HG03097 (cell line): Measurements from ENCODE around the gene PPP3CA.
A peak's percentile ranks its signal among the peaks of the same experiment; 100 is the strongest.
"Not testable (repeated sequence)": the region's sequence is repeated elsewhere in the genome, so short reads cannot be mapped to it uniquely, and the experiment has no call there.

Experiments used
- ATAC-seq: cut with Tn5 transposase; IDR thresholded peaks from one replicate; pipeline ENCODE4 v1.9.1; 2021; ENCODE audit not compliant: unreplicated experiment, low FRiP score

PPP3CA gene

DNA sequence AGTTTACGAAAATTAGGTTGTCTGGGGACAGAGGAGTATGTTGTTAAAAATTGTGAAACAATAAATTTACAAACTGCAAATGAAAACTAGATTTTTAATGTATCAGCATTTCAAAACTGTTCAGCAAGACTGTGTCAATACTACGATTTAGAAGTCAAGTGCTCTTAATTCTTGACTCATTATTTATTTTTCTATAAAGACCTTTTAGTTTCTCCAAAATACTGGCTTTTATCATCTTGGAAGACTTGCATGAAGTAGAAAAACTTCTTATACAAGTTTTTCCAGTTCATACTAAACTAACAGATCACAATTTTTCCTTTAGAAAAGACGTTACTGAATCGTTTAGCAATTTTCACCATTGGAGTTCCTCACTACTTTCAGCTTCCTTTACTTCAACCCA, 231.4 kb downstream of the PPP3CA start:
- ATAC-seq, result no peak

DNA sequence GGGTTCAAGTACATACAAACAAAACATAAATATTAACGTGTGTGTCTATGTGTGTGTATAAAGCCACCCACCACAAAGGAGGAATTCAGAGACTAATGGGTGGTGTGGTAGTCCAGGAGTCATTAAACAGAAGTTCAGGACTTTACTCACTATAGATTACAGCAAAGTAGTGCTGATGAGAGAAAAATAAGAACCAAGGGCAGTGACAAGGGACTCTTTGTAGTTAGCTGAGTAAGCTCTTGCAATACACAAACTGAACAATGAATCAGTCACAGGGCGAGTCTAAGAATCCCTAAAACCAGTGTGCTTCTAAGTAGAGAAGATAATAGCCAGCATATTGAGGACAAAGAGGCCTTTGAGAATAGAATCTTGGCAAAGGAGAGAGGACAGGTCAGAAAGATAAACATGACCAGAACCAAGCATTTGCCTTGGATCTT, 232.4 kb downstream of the PPP3CA start:
- ATAC-seq, result no peak

DNA sequence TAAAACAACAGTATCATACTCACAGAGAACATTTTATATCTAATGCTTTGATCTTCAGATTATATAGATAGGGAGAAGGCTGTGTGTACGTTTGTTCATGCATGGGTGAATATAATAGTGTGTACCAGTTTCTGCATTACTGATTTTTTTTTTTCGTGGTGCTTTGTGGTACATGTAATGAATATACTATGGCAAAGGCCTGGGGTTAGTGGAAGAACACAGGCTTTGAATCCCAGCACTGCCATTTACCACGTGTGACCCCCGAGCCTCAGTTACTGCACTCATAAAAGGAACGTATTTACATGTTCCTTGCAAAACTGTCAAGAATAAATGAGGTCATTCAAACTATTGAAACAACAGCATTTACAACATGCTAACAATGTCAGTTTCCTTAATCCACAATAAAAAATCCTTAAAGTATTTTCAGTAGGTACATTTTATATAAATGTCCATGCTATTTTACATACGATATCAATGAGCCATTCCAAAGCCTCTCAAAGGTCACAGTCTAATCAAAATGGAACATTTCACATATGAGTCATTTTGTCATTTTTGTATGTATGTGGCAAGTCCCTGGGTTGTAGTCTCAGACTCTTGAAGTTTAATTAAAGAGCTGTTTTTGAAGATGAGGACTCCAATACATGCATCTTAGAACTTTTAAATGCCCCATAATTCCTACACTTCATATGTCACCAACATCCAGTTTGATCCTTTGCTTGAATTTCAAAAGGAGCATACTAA, 242.8 kb downstream of the PPP3CA start:
- ATAC-seq, result no peak

DNA sequence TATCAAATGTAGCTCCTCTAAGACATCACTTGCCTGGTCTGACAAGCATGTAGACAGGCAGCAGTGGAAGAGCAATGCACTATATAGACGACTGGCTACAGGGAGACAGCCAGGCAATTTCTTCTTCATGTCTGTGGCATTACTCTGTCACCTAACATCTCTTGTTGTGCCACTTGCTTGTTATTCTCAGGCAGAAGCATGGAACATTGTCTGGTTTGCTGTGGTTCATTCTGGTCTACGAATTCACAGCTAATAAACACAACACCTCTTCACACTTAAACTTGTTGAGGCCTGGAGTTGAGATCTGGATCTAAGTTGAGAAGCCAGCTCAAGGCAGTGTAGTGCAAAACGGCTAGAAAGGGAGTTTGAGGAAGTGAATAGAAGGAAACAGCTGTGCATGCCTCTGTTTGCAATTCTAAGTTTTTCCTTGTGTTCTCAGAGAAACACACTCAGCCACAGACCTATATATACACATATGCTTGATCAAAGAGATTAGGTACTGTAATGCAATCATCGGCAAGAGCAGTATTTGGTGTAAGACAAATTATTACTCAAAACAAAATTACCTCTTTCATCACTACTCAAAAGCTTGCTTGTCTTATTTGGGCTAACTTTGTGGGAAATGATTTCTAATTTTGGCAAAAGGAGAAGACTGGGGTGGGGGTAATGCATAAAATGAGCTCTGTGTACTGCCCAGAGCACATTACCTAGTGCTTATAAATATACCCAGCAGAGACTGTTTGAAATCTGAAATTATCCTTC, 243.8 kb downstream of the PPP3CA start:
- ATAC-seq, result peak; percentile 78

DNA sequence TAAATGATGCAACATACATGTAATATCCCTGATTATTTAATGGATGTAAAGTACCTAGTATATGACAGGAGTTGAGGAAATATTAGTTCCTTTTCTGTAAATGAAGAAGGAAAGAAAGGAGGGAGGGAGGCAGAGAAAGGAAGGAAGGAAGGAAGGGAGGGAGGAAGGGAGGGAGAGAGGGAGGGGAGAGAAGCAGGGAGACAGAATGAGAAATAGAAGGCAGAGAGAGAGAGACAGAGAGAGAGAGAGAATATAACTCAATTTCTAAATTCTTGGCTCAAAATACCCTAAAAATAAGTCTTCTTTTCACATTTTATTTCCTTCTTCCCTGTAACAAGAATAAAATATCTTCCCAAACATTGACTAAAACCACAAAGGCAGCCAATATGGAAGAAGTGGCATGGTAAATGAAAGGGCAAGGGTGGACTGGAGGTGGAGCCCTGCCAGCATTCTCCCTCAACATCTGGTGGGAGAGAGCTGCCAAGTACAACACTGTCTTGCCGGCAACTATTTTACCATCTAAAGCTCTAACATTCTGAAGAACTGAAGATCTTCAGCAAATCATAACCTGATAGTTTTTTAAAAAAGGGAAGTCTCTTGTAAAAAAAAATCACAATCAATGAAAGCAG, 245.1 kb downstream of the PPP3CA start:
- ATAC-seq, result no peak

DNA sequence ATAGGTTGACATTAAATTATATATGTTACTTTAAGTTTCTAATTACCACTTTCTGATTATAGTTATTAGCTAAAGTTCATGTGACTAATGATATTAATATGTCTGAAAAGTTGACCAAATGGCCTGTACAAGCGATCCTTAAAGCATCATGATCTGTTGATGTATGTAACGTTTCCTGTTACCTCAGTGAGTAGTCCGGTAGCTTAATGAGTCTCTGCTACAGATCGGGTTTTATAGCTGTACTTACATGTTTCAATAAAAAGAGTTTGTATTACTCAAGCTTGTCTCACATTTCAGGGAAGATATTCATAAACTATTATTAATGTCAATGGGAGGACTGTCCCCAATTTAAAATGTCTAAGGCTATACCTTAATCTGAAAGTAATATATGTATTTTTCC, 246.3 kb downstream of the PPP3CA start:
- ATAC-seq, result no peak

DNA sequence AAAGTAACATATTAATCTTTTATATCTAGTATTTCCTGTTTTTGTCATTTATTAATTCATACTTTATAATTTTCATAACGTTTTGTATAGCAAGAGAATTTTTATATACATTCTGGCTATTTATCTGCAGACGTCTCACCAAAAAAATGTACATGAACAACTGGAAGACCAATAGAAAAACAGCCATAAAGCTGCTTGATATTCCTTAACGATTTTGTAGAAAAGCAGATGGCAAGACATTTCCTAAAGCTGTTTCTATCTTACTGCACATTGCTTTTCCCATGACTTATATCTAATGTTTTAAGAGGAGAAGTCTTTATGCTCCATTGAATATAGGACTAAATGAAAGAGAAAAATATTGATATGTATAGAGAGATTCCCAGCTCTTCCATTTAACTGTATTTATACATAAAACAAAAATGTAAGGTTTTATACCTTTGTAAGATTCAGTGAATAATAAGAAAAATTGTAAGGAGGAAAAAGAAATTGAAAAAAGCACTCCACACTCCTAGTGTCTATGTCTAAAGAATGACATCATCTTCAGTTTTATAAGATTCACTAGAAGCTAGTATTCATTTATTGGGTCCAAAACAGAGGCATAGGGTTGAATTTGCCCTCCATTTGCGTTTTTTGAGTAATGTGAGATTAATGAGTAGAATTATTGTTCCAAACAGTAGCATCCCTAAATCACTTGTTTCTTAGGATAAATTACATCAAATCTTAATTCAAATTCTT, 248.5 kb downstream of the PPP3CA start:
- ATAC-seq, result no peak

DNA sequence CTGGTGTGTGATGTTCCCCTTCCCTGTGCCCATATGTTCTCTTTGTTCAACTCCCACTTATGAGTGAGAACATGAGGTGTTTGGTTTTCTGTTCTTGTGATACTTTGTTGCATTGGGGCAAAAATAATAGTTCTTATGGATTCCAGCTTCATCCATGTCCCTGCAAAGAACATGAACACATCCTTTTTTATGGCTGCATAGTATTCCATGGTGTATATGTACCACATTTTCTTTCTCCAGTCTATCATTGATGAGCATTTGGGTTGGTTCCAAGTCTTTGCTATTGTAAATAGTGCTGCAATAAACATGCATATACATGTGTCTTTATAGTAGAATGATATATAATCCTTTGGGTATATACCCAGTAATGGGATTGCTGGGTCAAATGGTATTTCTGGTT, 254.7 kb downstream of the PPP3CA start:
- ATAC-seq, result not testable (repeated sequence)

DNA sequence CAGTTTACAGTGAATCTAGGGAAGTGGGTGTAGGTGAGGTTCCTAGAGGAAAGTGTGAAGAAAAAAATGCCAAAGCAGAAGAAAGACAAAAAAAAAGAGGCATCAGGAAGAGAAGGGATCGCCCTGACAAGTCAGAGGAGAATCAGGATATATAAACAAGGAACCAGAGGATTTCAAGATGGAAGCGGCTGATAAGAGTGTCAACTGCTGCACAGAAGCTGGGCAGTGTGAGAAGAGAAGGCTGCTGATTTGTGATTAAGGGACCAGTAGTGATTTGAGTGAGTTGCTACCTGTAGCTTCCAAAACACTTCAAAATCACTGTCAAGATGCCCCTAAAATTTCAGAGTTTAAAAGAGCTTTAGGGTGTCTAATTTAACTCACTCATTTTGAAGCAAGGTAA, 258.2 kb downstream of the PPP3CA start:
- ATAC-seq, result no peak

DNA sequence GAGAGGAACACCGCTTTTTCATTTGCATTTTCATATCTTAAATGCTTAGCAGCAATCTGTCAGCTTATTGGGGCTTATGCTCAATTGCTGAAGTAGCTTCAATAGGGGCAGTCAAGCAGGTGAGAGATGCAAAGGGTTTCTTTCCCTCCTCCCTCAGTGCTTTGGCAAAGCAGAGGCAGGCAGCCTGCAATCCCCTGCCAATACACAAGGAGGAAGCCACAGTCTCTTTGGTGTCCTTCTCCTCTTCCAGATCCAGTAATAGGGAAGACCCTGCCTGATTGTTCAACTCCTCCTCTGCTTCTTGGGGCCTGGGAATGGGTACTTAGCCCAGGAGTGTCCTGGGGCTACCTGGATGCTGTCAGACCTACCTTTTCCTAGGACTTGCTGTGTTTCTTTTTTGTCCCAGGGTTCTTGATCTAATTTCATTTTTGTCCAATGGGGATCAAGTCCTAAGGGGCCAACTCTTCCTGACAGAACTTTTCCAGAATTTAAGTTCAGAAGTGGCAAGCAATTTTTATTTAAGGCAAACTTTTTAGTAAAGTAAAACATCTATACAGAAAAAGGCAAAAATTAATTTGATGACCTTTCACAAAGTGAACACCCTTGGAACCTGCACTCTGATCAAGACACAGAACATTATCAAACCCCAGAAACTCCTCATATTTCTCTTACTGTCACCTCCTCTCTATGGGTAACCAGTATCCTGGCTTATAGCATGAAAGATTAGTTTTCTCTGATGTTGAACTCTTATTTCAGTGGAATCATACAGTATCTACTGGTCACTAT, 260.3 kb downstream of the PPP3CA start:
- ATAC-seq, result no peak

DNA sequence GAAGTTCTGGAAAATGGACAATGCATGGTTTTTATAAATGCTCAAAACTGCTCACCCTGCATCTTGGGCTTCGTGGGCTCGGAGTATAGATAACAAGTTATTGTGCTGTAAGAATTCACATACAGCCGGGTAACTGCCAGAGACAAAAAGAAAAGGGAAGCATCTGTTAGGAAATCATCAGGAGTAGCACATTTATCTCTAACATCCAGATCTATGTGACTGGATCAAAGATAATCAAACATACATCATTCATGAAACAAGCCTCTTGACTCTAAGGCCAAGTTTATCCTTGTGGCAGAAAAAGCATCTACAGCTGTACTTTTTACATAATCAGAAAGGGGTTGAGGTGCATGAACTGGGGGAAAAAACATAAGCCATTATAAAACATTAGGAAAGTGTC, 264.2 kb downstream of the PPP3CA start:
- no peak for ATAC-seq

DNA sequence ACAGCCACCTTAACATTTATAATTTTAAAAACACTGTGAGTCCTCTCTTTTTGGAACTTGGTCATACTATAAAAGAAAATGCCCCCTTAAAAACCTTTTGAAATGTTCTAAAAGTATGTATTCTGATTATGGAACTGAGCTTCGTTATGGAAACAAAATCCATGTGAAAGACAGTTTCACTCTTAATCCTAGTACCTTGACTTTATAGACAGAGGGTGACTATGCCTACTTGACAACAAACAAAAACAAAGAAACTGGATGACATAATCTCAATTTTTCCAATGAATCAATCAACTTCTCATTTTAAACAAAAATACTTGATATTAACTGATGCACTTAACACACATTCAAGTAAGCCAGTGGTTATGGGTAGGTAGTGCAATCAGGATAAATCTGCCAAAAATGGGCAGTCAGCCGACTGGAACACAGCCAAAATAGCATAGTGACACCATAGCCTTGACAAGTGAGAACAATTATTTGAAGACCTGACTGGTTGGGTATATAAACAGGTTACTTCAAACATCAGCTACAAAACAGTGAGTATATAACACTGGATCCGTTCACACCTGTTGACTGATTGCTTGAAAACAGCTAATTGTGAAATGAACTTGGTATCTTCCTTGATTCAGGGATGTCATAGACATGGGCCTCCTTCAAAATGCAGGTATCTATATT, 265.5 kb downstream of the PPP3CA start:
- ATAC-seq, result no peak

DNA sequence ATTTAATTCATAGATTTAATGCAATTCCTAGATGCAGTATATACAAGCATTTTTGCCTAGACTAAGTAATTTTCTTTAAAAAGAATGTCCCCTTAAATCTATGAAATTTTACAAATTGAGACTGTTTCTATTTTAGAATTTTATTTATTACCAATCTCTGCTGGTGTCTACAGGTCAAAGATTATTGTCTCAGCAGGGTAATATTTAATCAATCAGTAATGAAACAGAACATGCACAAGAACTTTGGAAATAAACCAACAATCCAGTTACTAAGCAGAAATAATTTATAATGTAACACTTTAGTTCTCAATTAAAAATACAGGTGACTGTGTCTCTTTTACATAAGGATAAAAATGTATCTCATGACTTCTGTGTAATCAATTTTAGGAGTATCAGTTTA, 266.2 kb downstream of the PPP3CA start:
- no peak for ATAC-seq

DNA sequence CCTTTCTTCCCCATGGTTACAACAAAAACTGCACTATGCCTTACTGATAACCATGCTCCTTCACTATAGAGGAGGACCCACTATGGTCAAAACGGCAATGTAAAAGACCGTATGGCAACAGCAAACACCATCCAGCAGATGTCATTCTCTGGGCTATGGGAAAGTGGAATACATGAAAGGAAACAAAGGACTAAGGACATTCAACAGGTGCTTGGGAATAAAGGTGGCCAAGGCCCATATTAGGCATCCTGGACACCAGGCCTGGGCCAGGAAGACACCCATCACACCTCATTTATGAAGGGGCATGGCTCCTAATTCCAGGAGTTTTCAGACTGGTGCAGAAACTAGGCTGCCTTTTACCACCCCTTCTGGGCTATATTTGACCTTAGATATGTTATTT, 268.4 kb downstream of the PPP3CA start:
- ATAC-seq, result no peak

DNA sequence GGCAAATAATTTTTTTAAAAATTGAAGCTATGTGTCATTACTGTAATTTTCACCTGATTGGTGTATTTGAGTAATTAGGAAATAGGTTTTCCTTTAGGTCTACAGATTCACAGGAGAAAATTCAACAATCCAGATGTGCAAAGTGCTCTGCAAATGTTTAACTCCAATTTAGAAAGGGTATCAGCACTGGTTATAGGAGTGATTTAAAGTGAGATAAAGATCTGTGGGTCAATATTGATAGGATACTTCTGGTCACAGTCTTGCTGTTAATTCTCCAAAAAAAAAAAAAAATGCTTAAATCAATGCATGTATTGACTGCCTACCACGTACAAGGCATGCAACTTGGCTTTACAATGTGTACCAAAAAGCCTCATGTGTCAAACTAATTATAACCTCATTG, 271.3 kb downstream of the PPP3CA start:
- ATAC-seq, result no peak

DNA sequence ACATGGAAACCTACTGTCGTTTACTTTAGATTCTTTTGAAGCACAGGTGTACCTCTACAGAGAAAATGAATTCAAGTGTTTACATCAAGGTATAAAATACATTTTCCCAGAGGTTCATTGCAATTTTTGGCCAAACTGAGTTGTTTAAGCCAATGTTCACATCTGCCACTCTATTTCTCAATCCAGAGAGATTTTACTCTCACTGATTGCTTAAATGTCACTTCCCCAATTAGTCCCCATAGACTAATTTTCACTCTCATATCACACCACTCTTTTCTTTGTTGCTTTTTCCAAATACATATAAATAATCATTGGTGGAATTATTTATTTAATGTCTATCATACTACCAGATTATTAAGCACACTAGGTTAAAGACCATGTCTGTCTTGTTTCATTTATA, 271.8 kb downstream of the PPP3CA start:
- ATAC-seq, result no peak

DNA sequence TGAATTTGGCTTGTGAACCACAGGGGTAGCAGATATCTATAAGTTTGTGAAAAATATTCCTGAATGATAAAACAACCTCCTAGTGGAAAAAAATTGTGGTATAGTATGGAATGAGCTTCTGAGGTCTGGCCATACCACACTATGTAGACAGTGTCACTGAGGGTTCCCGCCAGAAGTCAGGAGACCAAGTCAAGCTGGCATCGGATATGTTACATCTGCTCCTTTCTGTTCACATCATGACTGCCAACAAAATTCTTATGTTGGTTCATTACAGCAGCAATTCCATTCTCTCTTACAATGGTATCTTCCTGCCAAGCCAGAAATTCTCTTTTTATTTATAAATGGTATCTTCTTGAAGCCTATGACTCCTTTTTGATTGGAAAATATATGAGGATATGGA, 273.0 kb downstream of the PPP3CA start:
- ATAC-seq, result no peak

DNA sequence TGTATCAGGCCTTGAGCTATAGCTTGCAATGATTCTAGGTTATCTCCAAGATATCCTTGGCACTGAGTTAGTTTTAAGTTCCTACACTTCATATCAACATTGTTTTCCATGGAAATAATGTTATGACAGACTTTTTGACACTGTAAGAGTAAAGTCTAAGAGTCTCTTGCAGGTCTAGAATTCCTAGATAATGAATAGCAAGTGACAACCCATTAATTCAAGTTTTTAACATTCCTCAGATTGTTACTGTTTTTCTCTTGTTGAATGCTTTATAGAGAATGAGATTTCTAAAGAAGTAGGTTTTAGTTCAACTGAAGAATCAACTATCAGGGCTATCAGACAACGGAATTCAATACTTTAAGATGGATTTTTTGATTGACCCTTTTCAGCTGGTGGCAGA, 276.1 kb downstream of the PPP3CA start:
- ATAC-seq, result no peak

DNA sequence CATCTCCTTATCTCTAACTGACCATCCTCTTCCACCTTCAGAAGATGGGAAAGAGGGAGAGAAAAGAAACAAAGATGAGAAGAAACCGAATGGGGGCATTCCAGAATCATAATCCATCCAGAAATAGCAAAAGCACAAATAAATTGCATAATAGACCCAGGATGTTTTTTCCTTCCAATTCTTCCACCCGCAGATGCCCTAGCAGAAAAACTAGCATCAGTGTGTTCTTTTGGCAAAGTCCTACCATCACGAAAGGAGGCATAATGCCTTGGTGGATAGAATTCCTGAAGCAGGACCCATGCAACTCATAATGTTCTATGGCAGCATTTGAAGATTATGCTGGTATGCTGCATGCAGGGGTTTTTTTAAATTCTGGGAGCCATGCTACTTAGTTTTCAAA, 279.2 kb downstream of the PPP3CA start:
- no peak for ATAC-seq

DNA sequence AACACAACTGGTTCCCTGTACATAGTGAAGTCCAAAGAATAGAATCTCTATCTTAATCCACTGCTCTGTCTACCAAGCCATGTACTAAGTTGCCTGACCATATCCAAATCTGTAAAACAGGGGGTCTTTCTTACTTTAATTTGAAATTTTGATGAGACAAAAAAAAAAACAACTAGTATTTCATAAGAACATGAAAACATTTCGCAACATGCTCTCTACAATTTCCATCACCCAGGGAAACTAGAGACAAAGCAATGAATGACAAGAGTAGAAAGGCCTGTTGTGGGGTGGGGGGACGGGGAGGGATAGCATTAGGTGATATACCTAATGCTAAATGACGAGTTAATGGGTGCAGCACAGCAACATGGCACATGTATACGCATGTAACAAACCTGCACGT, 279.9 kb downstream of the PPP3CA start:
- no peak for ATAC-seq
